Measurements from ENCODE around the gene GLOD4.

- TF ChIP-seq CTCF (IDR thresholded peaks at IDR 0.05) = no peak
- no peak for TF ChIP-seq POLR2AphosphoS5 (IDR thresholded peaks at IDR 0.05)
Observed at GRCh38 chr17:819251-819650, 37.2 kb upstream of the GLOD4 start.

Data from sigmoid colon (tissue), 4 donors.